Islet of Langerhans (tissue), 1 donor: ENCODE results near the gene SNHG17.
"Not testable (repeated sequence)": the region's sequence is repeated elsewhere in the genome, so short reads cannot be mapped to it uniquely, and the experiment has no call there.

Experiments
- FAIRE-seq: peaks from one replicate; lab custom pipeline; 2011; peaks lifted over from hg19 to GRCh38; lab: Jason Lieb, UNC

The SNHG17 gene

GRCh38 chr20:38418509-38419204 lies 16.5 kb downstream of the SNHG17 start:
- no peak for FAIRE-seq

- no peak for FAIRE-seq
Measured at GRCh38 chr20:38414769-38415450, 20.2 kb downstream of the SNHG17 start.

GRCh38 chr20:38412877-38413577 lies 22.1 kb downstream of the SNHG17 start:
- FAIRE-seq, result no peak

- FAIRE-seq, result not testable (repeated sequence)
Measured at GRCh38 chr20:38407822-38408221, 27.3 kb downstream of the SNHG17 start.

- FAIRE-seq, result no peak
Measured at GRCh38 chr20:38407321-38407720, 27.8 kb downstream of the SNHG17 start.

- FAIRE-seq, result no peak
Measured at GRCh38 chr20:38406476-38406875, 28.7 kb downstream of the SNHG17 start.

- no peak for FAIRE-seq
Measured at GRCh38 chr20:38405132-38405531, 30.0 kb downstream of the SNHG17 start.

GRCh38 chr20:38404016-38404415 lies 31.1 kb downstream of the SNHG17 start:
- no peak for FAIRE-seq

GRCh38 chr20:38402816-38403215 lies 32.3 kb downstream of the SNHG17 start:
- FAIRE-seq, result no peak

- FAIRE-seq, result no peak
Measured at GRCh38 chr20:38402089-38402488, 33.0 kb downstream of the SNHG17 start.

- FAIRE-seq, result not testable (repeated sequence)
Measured at GRCh38 chr20:38395751-38396395, 39.3 kb downstream of the SNHG17 start.

- FAIRE-seq, result no peak
Measured at GRCh38 chr20:38395165-38395564, 40.0 kb downstream of the SNHG17 start.

- FAIRE-seq, result no peak
Measured at GRCh38 chr20:38393259-38393658, 41.9 kb downstream of the SNHG17 start.

- no peak for FAIRE-seq
Measured at GRCh38 chr20:38392356-38392755, 42.8 kb downstream of the SNHG17 start.

- FAIRE-seq, result no peak
Measured at GRCh38 chr20:38387953-38388352, 47.2 kb downstream of the SNHG17 start.

GRCh38 chr20:38386851-38387250 lies 48.3 kb downstream of the SNHG17 start:
- FAIRE-seq, result no peak

- no peak for FAIRE-seq
Measured at GRCh38 chr20:38386004-38386403, 49.1 kb downstream of the SNHG17 start.

GRCh38 chr20:38383147-38383546 lies 52.0 kb downstream of the SNHG17 start:
- no peak for FAIRE-seq

GRCh38 chr20:38377838-38378237 lies 57.3 kb downstream of the SNHG17 start:
- not testable (repeated sequence) for FAIRE-seq

- no peak for FAIRE-seq
Measured at GRCh38 chr20:38377039-38377685, 58.0 kb downstream of the SNHG17 start.

GRCh38 chr20:38373898-38374297 lies 61.2 kb downstream of the SNHG17 start:
- FAIRE-seq, result no peak

GRCh38 chr20:38373231-38373867 lies 61.8 kb downstream of the SNHG17 start:
- FAIRE-seq, result no peak
